HepG2 (cell line): ENCODE results near the gene ANO6.

Experiments used
- POLR2A ChIP-seq, 2 experiments: IDR thresholded peaks; 2 replicates each; pipeline ENCODE4 v1.6.1; 2011; ENCODE audit warnings: low read depth in 2 of 2, low read length in 2 of 2, mild to moderate bottlenecking in 1 of 2, moderate library complexity in 1 of 2; ENCODE audit not compliant: insufficient read depth in 1 of 2
- RNF219 ChIP-seq: sonication (generic); formaldehyde crosslinking; IDR thresholded peaks from 2 replicates; pipeline ENCODE4 v1.5.0; 2020; ENCODE audit warnings: mild to moderate bottlenecking, missing genetic modification reagents
- ZBTB49 ChIP-seq: sonication (generic); formaldehyde crosslinking; IDR thresholded peaks from 2 replicates; pipeline ENCODE4 v1.4.0; 2020; ENCODE audit warnings: missing genetic modification reagents, borderline replicate concordance
- ZFP36L1 ChIP-seq: sonication (generic); formaldehyde crosslinking; IDR thresholded peaks from 2 replicates; pipeline ENCODE4 v1.8.0; 2022; ENCODE audit warnings: mild to moderate bottlenecking, missing genetic modification reagents, moderate library complexity
- ZNF17 ChIP-seq: sonication (generic); formaldehyde crosslinking; IDR thresholded peaks from 2 replicates; pipeline ENCODE4 v1.5.0; 2020; ENCODE audit warnings: mild to moderate bottlenecking, missing genetic modification reagents
- ZNF280D ChIP-seq: sonication (generic); formaldehyde crosslinking; IDR thresholded peaks from 2 replicates; pipeline ENCODE4 v1.5.1; 2020; ENCODE audit warnings: mild to moderate bottlenecking, missing genetic modification reagents
- ZNF431 ChIP-seq: sonication (generic); formaldehyde crosslinking; IDR thresholded peaks from 2 replicates; pipeline ENCODE4 v1.9.0; 2022; ENCODE audit warnings: missing genetic modification reagents, low read depth, mild to moderate bottlenecking, borderline replicate concordance
- ZNF484 ChIP-seq: sonication (generic); formaldehyde crosslinking; IDR thresholded peaks from 2 replicates; pipeline ENCODE4 v1.5.1; 2020; ENCODE audit warnings: mild to moderate bottlenecking, low read depth, missing genetic modification reagents, borderline replicate concordance
- TF ChIP-seq, protein P1 (sequence below): fragments of 450-650 bp; IDR thresholded peaks from 2 replicates; pipeline ENCODE4 v1.6.1; 2017; ENCODE audit warnings: mild to moderate bottlenecking
- TF ChIP-seq, protein P2 (sequence below): sonication (generic); formaldehyde crosslinking; IDR thresholded peaks from 2 replicates; pipeline ENCODE4 v1.5.0; 2020; ENCODE audit warnings: mild to moderate bottlenecking, missing genetic modification reagents, moderate library complexity

- TF ChIP-seq ZNF484 (CRISPR knock-in tag) (no peak), ZNF431 (no peak), ZNF17 (no peak), RNF219 (CRISPR knock-in tag) (no peak), ZFP36L1 (CRISPR knock-in tag) (no peak), POLR2A (IDR thresholded peaks at IDR 0.05; ENCODE audit: insufficient read depth in 1 of 2, low read depth in 2 of 2, low read length in 2 of 2) (no peak), ZNF280D (no peak), ZBTB49 (CRISPR knock-in tag) (no peak)
- TF ChIP-seq, protein P1, sequence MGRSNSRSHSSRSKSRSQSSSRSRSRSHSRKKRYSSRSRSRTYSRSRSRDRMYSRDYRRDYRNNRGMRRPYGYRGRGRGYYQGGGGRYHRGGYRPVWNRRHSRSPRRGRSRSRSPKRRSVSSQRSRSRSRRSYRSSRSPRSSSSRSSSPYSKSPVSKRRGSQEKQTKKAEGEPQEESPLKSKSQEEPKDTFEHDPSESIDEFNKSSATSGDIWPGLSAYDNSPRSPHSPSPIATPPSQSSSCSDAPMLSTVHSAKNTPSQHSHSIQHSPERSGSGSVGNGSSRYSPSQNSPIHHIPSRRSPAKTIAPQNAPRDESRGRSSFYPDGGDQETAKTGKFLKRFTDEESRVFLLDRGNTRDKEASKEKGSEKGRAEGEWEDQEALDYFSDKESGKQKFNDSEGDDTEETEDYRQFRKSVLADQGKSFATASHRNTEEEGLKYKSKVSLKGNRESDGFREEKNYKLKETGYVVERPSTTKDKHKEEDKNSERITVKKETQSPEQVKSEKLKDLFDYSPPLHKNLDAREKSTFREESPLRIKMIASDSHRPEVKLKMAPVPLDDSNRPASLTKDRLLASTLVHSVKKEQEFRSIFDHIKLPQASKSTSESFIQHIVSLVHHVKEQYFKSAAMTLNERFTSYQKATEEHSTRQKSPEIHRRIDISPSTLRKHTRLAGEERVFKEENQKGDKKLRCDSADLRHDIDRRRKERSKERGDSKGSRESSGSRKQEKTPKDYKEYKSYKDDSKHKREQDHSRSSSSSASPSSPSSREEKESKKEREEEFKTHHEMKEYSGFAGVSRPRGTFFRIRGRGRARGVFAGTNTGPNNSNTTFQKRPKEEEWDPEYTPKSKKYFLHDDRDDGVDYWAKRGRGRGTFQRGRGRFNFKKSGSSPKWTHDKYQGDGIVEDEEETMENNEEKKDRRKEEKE: no peak
- TF ChIP-seq, protein P2, sequence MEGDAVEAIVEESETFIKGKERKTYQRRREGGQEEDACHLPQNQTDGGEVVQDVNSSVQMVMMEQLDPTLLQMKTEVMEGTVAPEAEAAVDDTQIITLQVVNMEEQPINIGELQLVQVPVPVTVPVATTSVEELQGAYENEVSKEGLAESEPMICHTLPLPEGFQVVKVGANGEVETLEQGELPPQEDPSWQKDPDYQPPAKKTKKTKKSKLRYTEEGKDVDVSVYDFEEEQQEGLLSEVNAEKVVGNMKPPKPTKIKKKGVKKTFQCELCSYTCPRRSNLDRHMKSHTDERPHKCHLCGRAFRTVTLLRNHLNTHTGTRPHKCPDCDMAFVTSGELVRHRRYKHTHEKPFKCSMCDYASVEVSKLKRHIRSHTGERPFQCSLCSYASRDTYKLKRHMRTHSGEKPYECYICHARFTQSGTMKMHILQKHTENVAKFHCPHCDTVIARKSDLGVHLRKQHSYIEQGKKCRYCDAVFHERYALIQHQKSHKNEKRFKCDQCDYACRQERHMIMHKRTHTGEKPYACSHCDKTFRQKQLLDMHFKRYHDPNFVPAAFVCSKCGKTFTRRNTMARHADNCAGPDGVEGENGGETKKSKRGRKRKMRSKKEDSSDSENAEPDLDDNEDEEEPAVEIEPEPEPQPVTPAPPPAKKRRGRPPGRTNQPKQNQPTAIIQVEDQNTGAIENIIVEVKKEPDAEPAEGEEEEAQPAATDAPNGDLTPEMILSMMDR: peak; percentile 58
Observed at GRCh38 chr12:45216230-45216982, 511 bp downstream of the ANO6 start.
